K562 (cell line): ENCODE results near the gene SCRG1. TPM values are rescaled to one million over a fixed set of nuclear protein-coding genes. Genes with fewer than 3 reads are reported as not detected.

Experiments
- ATF1 ChIP-seq, 2 experiments: fragments of 450-650 bp in 1 of 2; IDR thresholded peaks; 2 replicates each; pipeline ENCODE4 v1.6.1; 2016; ENCODE audit warnings: missing compliant biosample characterization in 1 of 2, missing genetic modification characterization in 1 of 2
- C11orf30 ChIP-seq: fragments of 450-650 bp; IDR thresholded peaks from 2 replicates; pipeline ENCODE4 v1.6.1; 2016; ENCODE audit warnings: low read depth, mild to moderate bottlenecking
- JUND ChIP-seq, 2 experiments: IDR thresholded peaks; 2 replicates in 1 of 2; 3 replicates in 1 of 2; pipeline ENCODE4 v1.6.1; 2011; ENCODE audit warnings: borderline replicate concordance in 2 of 2, low read depth in 2 of 2, low read length in 2 of 2, improper control_type of control experiment in 1 of 2, missing biosample characterization in 1 of 2, missing genetic modification characterization in 1 of 2, missing genetic modification reagents in 1 of 2
- NR2C1 ChIP-seq, 2 experiments: fragments of 450-650 bp; IDR thresholded peaks; 2 replicates each; pipeline ENCODE4 v1.6.1; 2017; ENCODE audit warnings: mild to moderate bottlenecking in 2 of 2, antibody characterized with exemption in 1 of 2, inconsistent platforms in 1 of 2, missing compliant biosample characterization in 1 of 2, missing genetic modification characterization in 1 of 2
- PTBP1 ChIP-seq: fragments of 200-400 bp; formaldehyde crosslinking; IDR thresholded peaks from 2 replicates; pipeline ENCODE4 v1.6.1; 2017; ENCODE audit warnings: low read depth, low read length
- RBM25 ChIP-seq: fragments of 200-400 bp; formaldehyde crosslinking; IDR thresholded peaks from 2 replicates; pipeline ENCODE4 v1.6.1; 2018; ENCODE audit warnings: low read length, low read depth, moderate library complexity; ENCODE audit not compliant: severe bottlenecking
- SAP30 ChIP-seq: fragments of 200-600 bp; sonication (generic); IDR thresholded peaks from 2 replicates; pipeline ENCODE4 v1.6.1; 2012; ENCODE audit warnings: borderline replicate concordance, low read depth, mild to moderate bottlenecking, moderate library complexity, low read length, control low read depth, inconsistent platforms; ENCODE audit not compliant: insufficient read depth, poor library complexity, severe bottlenecking
- ZBTB17 ChIP-seq: fragments of 450-650 bp; formaldehyde crosslinking; IDR thresholded peaks from 2 replicates; pipeline ENCODE4 v1.4.0; 2020; ENCODE audit warnings: mild to moderate bottlenecking
- polyA plus RNA-seq, 8 experiments: library from polyadenylated mRNA; depleted of rRNA in 4 of 8; stranded (reverse) in 5 of 8; unstranded in 3 of 8; fragments of >200 nt; fragmentation: Nextera tagmentation in 2 of 8; fragmentation: Illumina TruSeq in 1 of 8; extraction: Ambion mirVana in 2 of 8; extraction: Trizol in 1 of 8; gene quantifications; 2 replicates each; pipeline versions ENCODE4 v1.2.1 to v1.2.3, GENCODE V29; 2011 to 2014; ENCODE audit warnings: inconsistent platforms in 1 of 8, missing spikeins in 1 of 8
- total RNA-seq, 7 experiments: library from RNA; depleted of rRNA in 6 of 7; stranded (reverse); fragments of >200 nt in 6 of 7; fragmentation: Illumina TruSeq in 2 of 7; extraction: Trizol in 2 of 7; gene quantifications; 2 replicates each; pipeline versions ENCODE4 v1.2.1 to v1.2.3, GENCODE V29; 2011 to 2021; ENCODE audit warnings: low replicate concordance in 1 of 7
- TF ChIP-seq, protein P1 (sequence below): sonication (generic); formaldehyde crosslinking; IDR thresholded peaks from 2 replicates; pipeline ENCODE4 v1.8.0; 2022; ENCODE audit warnings: mild to moderate bottlenecking, missing genetic modification reagents
- TF ChIP-seq, protein P2 (sequence below): fragments of 200-400 bp; formaldehyde crosslinking; IDR thresholded peaks from 2 replicates; pipeline ENCODE4 v1.6.1; 2017; ENCODE audit warnings: mild to moderate bottlenecking, low read depth, low read length, moderate library complexity
- TF ChIP-seq, protein P3 (sequence below), 3 experiments: IDR thresholded peaks in 2 of 3; conservative IDR thresholded peaks in 1 of 3; 2 replicates each; pipeline ENCODE4 v1.5.1; 2011 to 2012; ENCODE audit warnings: low read length in 3 of 3, mild to moderate bottlenecking in 3 of 3, control low read depth in 2 of 3, improper control_type of control experiment in 1 of 3, inconsistent platforms in 1 of 3, low read depth in 1 of 3, mixed read lengths in 1 of 3, moderate library complexity in 1 of 3; ENCODE audit not compliant: insufficient read depth in 2 of 3
- TF ChIP-seq, protein P4 (sequence below): fragments of 250-450 bp; sonication (Bioruptor Pico); IDR thresholded peaks from 2 replicates; pipeline ENCODE4 v1.4.0; 2020; ENCODE audit warnings: mild to moderate bottlenecking, moderate library complexity, borderline replicate concordance
- TF ChIP-seq, protein P5 (sequence below): fragments of 250-450 bp; sonication (Bioruptor Pico); IDR thresholded peaks from 2 replicates; pipeline ENCODE4 v1.4.0; 2020

Gene SCRG1
- total and polyA plus RNA-seq, 9 of the 15 experiments (the other 6 are each of a cell fraction or from before 2014, with no cell fraction given): 0.01 TPM; not detected in 7

DNA sequence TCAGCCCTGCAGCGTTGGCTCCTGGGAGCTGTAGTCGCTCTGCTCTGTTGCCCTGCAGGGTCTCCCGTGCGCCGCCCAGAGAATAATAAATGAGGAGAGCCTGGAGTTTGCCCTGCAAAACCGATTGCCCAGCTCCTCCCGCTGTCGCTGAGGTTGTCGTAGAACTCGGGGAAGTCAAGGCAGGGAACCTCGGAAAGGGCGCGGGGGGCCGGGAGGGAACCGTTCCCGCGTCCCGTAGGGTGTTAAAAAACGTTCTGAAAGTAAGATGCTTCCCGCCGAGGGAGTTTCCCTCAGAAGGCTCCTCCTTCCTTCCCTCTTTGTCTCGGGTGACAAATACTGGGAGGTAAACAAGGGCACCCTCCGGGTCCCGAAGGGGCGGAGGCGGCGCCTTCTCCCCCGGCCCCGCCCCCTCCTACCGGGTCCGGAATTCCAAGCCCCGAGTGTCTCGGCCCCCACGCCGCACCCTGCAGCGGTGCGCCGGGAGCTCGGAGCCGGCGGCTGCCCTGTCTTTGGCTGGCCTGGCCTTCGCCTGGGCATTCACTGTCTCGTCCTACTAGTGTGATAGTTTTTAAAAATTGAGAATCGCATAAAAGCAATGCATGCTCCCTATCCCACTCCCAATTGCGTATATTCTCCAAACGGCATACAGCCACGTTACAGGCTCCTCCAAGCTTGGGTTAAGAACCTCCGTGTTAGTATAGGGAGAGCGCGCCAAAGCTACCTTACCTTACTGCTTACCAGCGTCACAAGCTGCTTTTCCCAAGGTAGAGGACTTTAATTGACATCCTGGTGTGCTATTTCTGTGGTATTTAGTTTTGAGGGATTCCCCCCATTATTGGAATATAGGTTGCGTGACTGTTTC is 63.8 kb downstream of the SCRG1 start (continued):
- TF ChIP-seq SAP30 (peak; percentile 73), NR2C1 (IDR thresholded peaks at IDR 0.05) (no peak), NR2C1 (tag; IDR thresholded peaks at IDR 0.05) (no peak), PTBP1 (no peak), ATF1 (CRISPR knock-in tag; IDR thresholded peaks at IDR 0.05) (no peak), ATF1 (tag; IDR thresholded peaks at IDR 0.05) (no peak), ZBTB17 (CRISPR knock-in tag) (no peak), C11orf30 (no peak), RBM25 (no peak), JUND (IDR thresholded peaks at IDR 0.05; ENCODE audit: borderline replicate concordance, low read depth, low read length) (peak; percentile 52), JUND (tag; IDR thresholded peaks at IDR 0.05; ENCODE audit: borderline replicate concordance, low read depth, low read length) (no peak; the same call in 2 of the 3 replicates)
- TF ChIP-seq, protein P1, sequence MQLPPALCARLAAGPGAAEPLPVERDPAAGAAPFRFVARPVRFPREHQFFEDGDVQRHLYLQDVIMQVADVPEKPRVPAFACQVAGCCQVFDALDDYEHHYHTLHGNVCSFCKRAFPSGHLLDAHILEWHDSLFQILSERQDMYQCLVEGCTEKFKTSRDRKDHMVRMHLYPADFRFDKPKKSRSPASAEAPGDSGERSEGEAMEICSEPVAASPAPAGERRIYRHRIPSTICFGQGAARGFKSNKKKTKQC (CRISPR knock-in tag): peak; percentile 39; the same call in 1 of the 2 replicates
- TF ChIP-seq, protein P2, sequence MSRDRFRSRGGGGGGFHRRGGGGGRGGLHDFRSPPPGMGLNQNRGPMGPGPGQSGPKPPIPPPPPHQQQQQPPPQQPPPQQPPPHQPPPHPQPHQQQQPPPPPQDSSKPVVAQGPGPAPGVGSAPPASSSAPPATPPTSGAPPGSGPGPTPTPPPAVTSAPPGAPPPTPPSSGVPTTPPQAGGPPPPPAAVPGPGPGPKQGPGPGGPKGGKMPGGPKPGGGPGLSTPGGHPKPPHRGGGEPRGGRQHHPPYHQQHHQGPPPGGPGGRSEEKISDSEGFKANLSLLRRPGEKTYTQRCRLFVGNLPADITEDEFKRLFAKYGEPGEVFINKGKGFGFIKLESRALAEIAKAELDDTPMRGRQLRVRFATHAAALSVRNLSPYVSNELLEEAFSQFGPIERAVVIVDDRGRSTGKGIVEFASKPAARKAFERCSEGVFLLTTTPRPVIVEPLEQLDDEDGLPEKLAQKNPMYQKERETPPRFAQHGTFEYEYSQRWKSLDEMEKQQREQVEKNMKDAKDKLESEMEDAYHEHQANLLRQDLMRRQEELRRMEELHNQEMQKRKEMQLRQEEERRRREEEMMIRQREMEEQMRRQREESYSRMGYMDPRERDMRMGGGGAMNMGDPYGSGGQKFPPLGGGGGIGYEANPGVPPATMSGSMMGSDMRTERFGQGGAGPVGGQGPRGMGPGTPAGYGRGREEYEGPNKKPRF: no peak
- TF ChIP-seq, protein P3, sequence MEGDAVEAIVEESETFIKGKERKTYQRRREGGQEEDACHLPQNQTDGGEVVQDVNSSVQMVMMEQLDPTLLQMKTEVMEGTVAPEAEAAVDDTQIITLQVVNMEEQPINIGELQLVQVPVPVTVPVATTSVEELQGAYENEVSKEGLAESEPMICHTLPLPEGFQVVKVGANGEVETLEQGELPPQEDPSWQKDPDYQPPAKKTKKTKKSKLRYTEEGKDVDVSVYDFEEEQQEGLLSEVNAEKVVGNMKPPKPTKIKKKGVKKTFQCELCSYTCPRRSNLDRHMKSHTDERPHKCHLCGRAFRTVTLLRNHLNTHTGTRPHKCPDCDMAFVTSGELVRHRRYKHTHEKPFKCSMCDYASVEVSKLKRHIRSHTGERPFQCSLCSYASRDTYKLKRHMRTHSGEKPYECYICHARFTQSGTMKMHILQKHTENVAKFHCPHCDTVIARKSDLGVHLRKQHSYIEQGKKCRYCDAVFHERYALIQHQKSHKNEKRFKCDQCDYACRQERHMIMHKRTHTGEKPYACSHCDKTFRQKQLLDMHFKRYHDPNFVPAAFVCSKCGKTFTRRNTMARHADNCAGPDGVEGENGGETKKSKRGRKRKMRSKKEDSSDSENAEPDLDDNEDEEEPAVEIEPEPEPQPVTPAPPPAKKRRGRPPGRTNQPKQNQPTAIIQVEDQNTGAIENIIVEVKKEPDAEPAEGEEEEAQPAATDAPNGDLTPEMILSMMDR (IDR thresholded peaks at IDR 0.05 in 2 of 3, conservative IDR thresholded peaks at IDR 0.05 in 1 of 3; ENCODE audit: insufficient read depth in 2 of 3, low read depth in 1 of 3, low read length in 3 of 3): no peak
- TF ChIP-seq, protein P4, sequence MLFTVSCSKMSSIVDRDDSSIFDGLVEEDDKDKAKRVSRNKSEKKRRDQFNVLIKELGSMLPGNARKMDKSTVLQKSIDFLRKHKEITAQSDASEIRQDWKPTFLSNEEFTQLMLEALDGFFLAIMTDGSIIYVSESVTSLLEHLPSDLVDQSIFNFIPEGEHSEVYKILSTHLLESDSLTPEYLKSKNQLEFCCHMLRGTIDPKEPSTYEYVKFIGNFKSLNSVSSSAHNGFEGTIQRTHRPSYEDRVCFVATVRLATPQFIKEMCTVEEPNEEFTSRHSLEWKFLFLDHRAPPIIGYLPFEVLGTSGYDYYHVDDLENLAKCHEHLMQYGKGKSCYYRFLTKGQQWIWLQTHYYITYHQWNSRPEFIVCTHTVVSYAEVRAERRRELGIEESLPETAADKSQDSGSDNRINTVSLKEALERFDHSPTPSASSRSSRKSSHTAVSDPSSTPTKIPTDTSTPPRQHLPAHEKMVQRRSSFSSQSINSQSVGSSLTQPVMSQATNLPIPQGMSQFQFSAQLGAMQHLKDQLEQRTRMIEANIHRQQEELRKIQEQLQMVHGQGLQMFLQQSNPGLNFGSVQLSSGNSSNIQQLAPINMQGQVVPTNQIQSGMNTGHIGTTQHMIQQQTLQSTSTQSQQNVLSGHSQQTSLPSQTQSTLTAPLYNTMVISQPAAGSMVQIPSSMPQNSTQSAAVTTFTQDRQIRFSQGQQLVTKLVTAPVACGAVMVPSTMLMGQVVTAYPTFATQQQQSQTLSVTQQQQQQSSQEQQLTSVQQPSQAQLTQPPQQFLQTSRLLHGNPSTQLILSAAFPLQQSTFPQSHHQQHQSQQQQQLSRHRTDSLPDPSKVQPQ (CRISPR knock-in tag): no peak
- TF ChIP-seq, protein P5, sequence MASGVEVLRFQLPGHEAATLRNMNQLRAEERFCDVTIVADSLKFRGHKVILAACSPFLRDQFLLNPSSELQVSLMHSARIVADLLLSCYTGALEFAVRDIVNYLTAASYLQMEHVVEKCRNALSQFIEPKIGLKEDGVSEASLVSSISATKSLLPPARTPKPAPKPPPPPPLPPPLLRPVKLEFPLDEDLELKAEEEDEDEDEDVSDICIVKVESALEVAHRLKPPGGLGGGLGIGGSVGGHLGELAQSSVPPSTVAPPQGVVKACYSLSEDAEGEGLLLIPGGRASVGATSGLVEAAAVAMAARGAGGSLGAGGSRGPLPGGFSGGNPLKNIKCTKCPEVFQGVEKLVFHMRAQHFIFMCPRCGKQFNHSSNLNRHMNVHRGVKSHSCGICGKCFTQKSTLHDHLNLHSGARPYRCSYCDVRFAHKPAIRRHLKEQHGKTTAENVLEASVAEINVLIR (CRISPR knock-in tag): no peak
